Calu3 (cell line): ENCODE results near the gene TSHZ2. TPM values are rescaled to one million over a fixed set of nuclear protein-coding genes. Genes with fewer than 3 reads are reported as not detected.

Experiments used
- BruUV-seq: library from RNA; stranded (reverse); fragments of 400-500 nt; replicated peaks from 2 replicates; lab custom pipeline; 2021; lab: Mats Ljungman, UMichigan
- CTCF ChIA-PET: fragments of 300-600 bp; sonication (Branson Sonifier 250); formaldehyde crosslinking; loops from one replicate; lab custom pipeline; 2022; ENCODE audit warnings: antibody characterized with exemption; lab: Charles Lee
- DNase-seq: peaks from one replicate; pipeline ENCODE4 v3.0.0; 2022
- H3K27ac Mint-ChIP-seq: one replicate; pipeline ENCODE4 v1.8.0; 2022; ENCODE audit warnings: mixed read lengths; ENCODE audit not compliant: unreplicated experiment
- H3K27me3 Mint-ChIP-seq: one replicate; pipeline ENCODE4 v1.8.0; 2022; ENCODE audit warnings: mixed read lengths; ENCODE audit not compliant: unreplicated experiment
- H3K36me3 Mint-ChIP-seq: one replicate; pipeline ENCODE4 v1.8.0; 2022; ENCODE audit warnings: mild to moderate bottlenecking, moderate library complexity, mixed read lengths; ENCODE audit not compliant: insufficient read depth, unreplicated experiment
- H3K4me1 Mint-ChIP-seq: one replicate; pipeline ENCODE4 v1.8.0; 2022; ENCODE audit warnings: mild to moderate bottlenecking, low read depth, mixed read lengths; ENCODE audit not compliant: unreplicated experiment
- H3K4me3 Mint-ChIP-seq: one replicate; pipeline ENCODE4 v1.8.0; 2022; ENCODE audit warnings: mild to moderate bottlenecking, low read depth, moderate library complexity, mixed read lengths; ENCODE audit not compliant: unreplicated experiment
- H3K9me3 Mint-ChIP-seq: one replicate; pipeline ENCODE4 v1.8.0; 2022; ENCODE audit warnings: low read depth, mixed read lengths; ENCODE audit not compliant: unreplicated experiment
- CTCF ChIP-seq: fragments of 200-600 bp; IDR thresholded peaks from one replicate; pipeline ENCODE4 v1.8.0; 2022; ENCODE audit warnings: antibody characterized with exemption; ENCODE audit not compliant: unreplicated experiment
- intact Hi-C: fragments of 100-400 bp; cut with micrococcal nuclease; formaldehyde crosslinking; loops from one replicate; pipeline ENCODE4 v1.10.0; 2022; ENCODE audit not compliant: unreplicated experiment
- total RNA-seq: library from RNA; stranded (reverse); gene quantifications from 2 replicates; pipeline ENCODE4 v1.2.3, GENCODE V29; 2022

TSHZ2 gene
- total RNA-seq, 1 experiment from 2014 or later, result not detected

- CTCF ChIA-PET, result no interaction called here
- no peak for TF ChIP-seq CTCF
- Mint-ChIP-seq H3K36me3 (no peaks in the 10 kb centered on the region), H3K4me3 (no peak overlapping the region), H3K27me3 (peaks cover 56% of the 10 kb centered on the region), H3K27ac (no peak overlapping the region), H3K4me1 (no peaks in the 10 kb centered on the region), H3K9me3 (no peaks in the 10 kb centered on the region)
- intact Hi-C loops, result no loop called here
- BruUV-seq, result no TSS peak
- DNase-seq, result no peak
These were observed 13.5 kb downstream of the TSHZ2 start for GRCh38 chr20:52985687-52986086.

GRCh38 chr20:52987295-52987694, 15.1 kb downstream of the TSHZ2 start:
- H3K4me3 Mint-ChIP-seq, result no peak overlapping the region
- BruUV-seq, result no TSS peak

GRCh38 chr20:52991830-52992229, 19.7 kb downstream of the TSHZ2 start:
- no peak for DNase-seq
- CTCF ChIA-PET, result no interaction called here
- intact Hi-C loops, result no loop called here
- TF ChIP-seq CTCF, result no peak
- no peak overlapping the region for H3K27ac Mint-ChIP-seq
- H3K27me3 Mint-ChIP-seq, result peaks cover 34% of the 10 kb centered on the region
- no peaks in the 10 kb centered on the region for H3K4me1 Mint-ChIP-seq
- no peak overlapping the region for H3K4me3 Mint-ChIP-seq
- H3K9me3 Mint-ChIP-seq, result no peaks in the 10 kb centered on the region
- no peaks in the 10 kb centered on the region for H3K36me3 Mint-ChIP-seq
- BruUV-seq, result no TSS peak

More at GRCh38 chr20:52987295-52987694, 15.1 kb downstream of the TSHZ2 start:
- TF ChIP-seq CTCF, result no peak
- intact Hi-C loops, result no loop called here
- Mint-ChIP-seq H3K27me3 (peaks cover 40% of the 10 kb centered on the region), H3K36me3 (no peaks in the 10 kb centered on the region), H3K27ac (no peak overlapping the region), H3K9me3 (no peaks in the 10 kb centered on the region), H3K4me1 (no peaks in the 10 kb centered on the region)
- CTCF ChIA-PET, result no interaction called here
- no peak for DNase-seq

GRCh38 chr20:52992632-52993031, 20.5 kb downstream of the TSHZ2 start:
- no peaks in the 10 kb centered on the region for H3K36me3 Mint-ChIP-seq
- H3K27me3 Mint-ChIP-seq, result peaks cover 26% of the 10 kb centered on the region
- no peaks in the 10 kb centered on the region for H3K4me1 Mint-ChIP-seq
- TF ChIP-seq CTCF, result no peak
- H3K4me3 Mint-ChIP-seq, result no peak overlapping the region
- no peak for DNase-seq
- intact Hi-C loops, result no loop called here
- no peaks in the 10 kb centered on the region for H3K9me3 Mint-ChIP-seq
- no peak overlapping the region for H3K27ac Mint-ChIP-seq
- CTCF ChIA-PET, result no interaction called here
- no TSS peak for BruUV-seq
